Left lung (tissue), 10 donors: Measurements from ENCODE around the gene PTPRN2. TPM values are rescaled to one million over a fixed set of nuclear protein-coding genes. Genes with fewer than 3 reads are reported as not detected.

Experiments
- ATAC-seq: fragments of 200-7000 bp; cut with Tn5 transposase; one replicate; pipeline ENCODE4 v1.9.1; 2020; ENCODE audit warnings: moderate library complexity
- DNase-seq, 4 donors: peaks; one replicate each; pipeline ENCODE4 v3.0.0-alpha.2; 2013 to 2020
- H3K27ac ChIP-seq, 2 donors: fragments of 200-600 bp; sonication (generic) in 1 of 2; one replicate each; pipeline versions ENCODE4 v1.5.0 to v1.8.0; 2020 to 2021
- H3K27me3 ChIP-seq, 2 donors: fragments of 200-600 bp; sonication (generic) in 1 of 2; one replicate each; pipeline versions ENCODE4 v1.5.0 to v1.8.0; 2020 to 2021
- H3K36me3 ChIP-seq, 2 donors: fragments of 200-600 bp; sonication (generic) in 1 of 2; one replicate each; pipeline versions ENCODE4 v1.5.0 to v1.8.0; 2020 to 2021
- H3K4me1 ChIP-seq, 2 donors: fragments of 200-600 bp; one replicate each; pipeline ENCODE4 v1.8.0; 2021
- H3K4me3 ChIP-seq, 2 donors: fragments of 200-600 bp; sonication (generic) in 1 of 2; one replicate each; pipeline versions ENCODE4 v1.5.0 to v1.8.0; 2020 to 2021; ENCODE audit warnings: mild to moderate bottlenecking in 1 of 2
- H3K9me3 ChIP-seq, 2 donors: fragments of 200-600 bp; sonication (generic) in 1 of 2; one replicate each; pipeline versions ENCODE4 v1.5.0 to v1.8.0; 2020 to 2021
- intact Hi-C, 2 donors: fragments of 100-400 bp; cut with DNase I; formaldehyde crosslinking; loops; one replicate each; pipeline versions ENCODE4 v1.11.2 to v1.14.2; 2022
- polyA plus RNA-seq, 6 donors: library from polyadenylated mRNA; unstranded; fragments of 120-200 nt; gene quantifications; one replicate each; pipeline ENCODE4 v1.2.1, GENCODE V29; 2013; ENCODE audit not compliant: insufficient read length in 6 of 6
- total RNA-seq, 2 donors: library from RNA; stranded (reverse); fragmentation: NEBNext Ultra II Directional; extraction: Animal tissue kit (Norgen Biotek cat#: 25700); gene quantifications; one replicate each; pipeline ENCODE4 v1.2.1, GENCODE V29; 2021
- TF ChIP-seq, protein P1 (sequence below), 2 donors: fragments of 200-600 bp; sonication (generic) in 1 of 2; IDR thresholded peaks; one replicate each; pipeline versions ENCODE4 v1.5.0 to v1.8.0; 2021; ENCODE audit warnings: antibody characterized with exemption in 2 of 2
- donor health status: DM: no; HTN: yes; CAD: no.
- donor health status: DM: no; HTN: no; CAD: no.

PTPRN2 gene
- total and polyA plus RNA-seq, 8 donors: 4.0 to 7.8 (median 6.8) TPM

DNA sequence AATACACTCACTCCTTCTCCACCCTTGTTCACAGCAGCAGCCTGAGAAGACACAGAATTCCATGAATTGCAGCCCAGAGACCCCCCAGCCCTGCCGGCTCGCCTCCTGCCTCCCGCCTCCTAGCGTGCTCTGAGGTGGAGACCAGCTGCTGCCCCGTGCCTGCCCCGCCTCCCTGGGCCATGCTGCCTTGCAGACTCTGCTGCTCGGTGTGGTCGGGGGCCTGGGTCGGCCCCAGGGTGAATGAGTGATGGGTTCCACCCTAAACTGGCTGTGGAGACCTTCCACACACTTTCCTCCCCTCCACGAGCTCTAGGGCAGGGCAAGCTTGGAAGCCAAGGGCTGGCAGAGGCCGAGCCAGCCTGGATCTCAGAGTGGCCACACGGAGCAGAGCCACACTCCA, 771.5 kb downstream of the PTPRN2 start:
- Histone ChIP-seq H3K36me3 (no peaks in the 10 kb centered on the region), H3K27ac (no peak overlapping the region), H3K4me1 (no peaks in the 10 kb centered on the region), H3K27me3 (no peaks in the 10 kb centered on the region), H3K9me3 (no peaks in the 10 kb centered on the region), H3K4me3 (no peak overlapping the region)
- TF ChIP-seq, protein P1, sequence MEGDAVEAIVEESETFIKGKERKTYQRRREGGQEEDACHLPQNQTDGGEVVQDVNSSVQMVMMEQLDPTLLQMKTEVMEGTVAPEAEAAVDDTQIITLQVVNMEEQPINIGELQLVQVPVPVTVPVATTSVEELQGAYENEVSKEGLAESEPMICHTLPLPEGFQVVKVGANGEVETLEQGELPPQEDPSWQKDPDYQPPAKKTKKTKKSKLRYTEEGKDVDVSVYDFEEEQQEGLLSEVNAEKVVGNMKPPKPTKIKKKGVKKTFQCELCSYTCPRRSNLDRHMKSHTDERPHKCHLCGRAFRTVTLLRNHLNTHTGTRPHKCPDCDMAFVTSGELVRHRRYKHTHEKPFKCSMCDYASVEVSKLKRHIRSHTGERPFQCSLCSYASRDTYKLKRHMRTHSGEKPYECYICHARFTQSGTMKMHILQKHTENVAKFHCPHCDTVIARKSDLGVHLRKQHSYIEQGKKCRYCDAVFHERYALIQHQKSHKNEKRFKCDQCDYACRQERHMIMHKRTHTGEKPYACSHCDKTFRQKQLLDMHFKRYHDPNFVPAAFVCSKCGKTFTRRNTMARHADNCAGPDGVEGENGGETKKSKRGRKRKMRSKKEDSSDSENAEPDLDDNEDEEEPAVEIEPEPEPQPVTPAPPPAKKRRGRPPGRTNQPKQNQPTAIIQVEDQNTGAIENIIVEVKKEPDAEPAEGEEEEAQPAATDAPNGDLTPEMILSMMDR (IDR thresholded peaks at IDR 0.05): no peak
- ATAC-seq (no peak), DNase-seq (peak in 1 of 4 donors; percentile 63)
- intact Hi-C loops: no loop called here

DNA sequence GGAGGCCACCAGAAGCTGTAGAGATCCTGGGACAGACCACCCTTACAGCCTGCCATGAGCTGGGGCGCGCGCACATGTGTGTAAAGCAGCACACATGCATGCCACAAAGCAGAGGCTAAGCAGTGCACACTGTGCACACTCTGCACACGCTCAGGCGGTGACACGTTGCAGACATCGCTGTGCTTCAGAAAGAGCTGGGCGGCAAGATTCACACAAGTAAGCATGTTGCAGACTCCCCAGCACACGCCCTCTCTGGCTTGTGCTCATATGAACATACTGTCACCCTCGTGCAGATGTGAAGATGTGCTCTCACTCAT, 772.0 kb downstream of the PTPRN2 start:
- Histone ChIP-seq H3K9me3 (no peaks in the 10 kb centered on the region), H3K4me1 (no peaks in the 10 kb centered on the region), H3K4me3 (no peak overlapping the region), H3K27ac (no peak overlapping the region), H3K27me3 (no peaks in the 10 kb centered on the region), H3K36me3 (no peaks in the 10 kb centered on the region)
- DNase-seq: peak in 1 of 4 donors; percentile 53
- TF ChIP-seq, protein P1 (IDR thresholded peaks at IDR 0.05): no peak
- intact Hi-C loops: no loop called here
- ATAC-seq: no peak

DNA sequence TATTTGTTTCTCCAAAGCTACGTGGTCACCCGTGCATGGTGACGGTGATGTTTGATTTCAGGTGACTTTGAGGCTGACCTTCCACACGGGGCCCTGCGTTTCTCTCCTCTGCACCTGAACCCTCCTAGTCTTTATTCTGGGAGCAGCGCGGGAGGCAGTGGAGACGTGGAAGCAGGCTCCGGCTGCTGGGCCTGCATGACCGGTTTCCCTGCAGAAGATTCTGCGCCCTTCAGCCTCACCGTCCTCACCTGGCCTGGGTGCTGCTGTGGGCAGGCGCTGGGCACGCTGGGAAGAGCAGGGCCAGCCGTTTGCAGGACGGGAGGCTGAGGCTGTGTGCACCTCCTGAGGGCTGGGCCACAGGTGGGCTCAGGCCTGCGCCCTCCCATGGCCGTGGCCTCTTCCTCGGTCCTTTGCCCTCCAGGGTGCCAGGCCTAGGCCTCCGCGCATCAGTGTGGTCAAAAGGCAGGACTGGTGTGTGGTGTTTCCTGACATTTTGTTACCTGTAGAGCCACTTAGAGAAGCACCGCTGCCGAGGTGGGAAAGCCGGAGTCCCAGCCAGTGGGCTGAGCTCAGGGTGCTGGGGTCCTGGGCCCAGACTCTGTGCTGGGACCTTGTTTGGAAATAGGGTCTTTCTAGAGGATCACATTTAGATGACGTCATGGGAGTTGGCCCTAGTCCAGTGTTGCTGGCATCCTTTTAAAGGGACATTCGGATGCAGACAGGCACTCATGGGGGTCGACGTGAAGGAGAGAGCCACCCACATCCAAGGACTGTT, 772.5 kb downstream of the PTPRN2 start:
- Histone ChIP-seq H3K27ac (no peak overlapping the region), H3K9me3 (no peaks in the 10 kb centered on the region), H3K4me3 (no peak overlapping the region), H3K27me3 (no peaks in the 10 kb centered on the region), H3K36me3 (no peaks in the 10 kb centered on the region), H3K4me1 (no peaks in the 10 kb centered on the region)
- DNase-seq: peak in 2 of 4 donors; percentile 6 to 67
- TF ChIP-seq, protein P1 (IDR thresholded peaks at IDR 0.05): no peak
- ATAC-seq: no peak
- intact Hi-C loops: no loop called here

DNA sequence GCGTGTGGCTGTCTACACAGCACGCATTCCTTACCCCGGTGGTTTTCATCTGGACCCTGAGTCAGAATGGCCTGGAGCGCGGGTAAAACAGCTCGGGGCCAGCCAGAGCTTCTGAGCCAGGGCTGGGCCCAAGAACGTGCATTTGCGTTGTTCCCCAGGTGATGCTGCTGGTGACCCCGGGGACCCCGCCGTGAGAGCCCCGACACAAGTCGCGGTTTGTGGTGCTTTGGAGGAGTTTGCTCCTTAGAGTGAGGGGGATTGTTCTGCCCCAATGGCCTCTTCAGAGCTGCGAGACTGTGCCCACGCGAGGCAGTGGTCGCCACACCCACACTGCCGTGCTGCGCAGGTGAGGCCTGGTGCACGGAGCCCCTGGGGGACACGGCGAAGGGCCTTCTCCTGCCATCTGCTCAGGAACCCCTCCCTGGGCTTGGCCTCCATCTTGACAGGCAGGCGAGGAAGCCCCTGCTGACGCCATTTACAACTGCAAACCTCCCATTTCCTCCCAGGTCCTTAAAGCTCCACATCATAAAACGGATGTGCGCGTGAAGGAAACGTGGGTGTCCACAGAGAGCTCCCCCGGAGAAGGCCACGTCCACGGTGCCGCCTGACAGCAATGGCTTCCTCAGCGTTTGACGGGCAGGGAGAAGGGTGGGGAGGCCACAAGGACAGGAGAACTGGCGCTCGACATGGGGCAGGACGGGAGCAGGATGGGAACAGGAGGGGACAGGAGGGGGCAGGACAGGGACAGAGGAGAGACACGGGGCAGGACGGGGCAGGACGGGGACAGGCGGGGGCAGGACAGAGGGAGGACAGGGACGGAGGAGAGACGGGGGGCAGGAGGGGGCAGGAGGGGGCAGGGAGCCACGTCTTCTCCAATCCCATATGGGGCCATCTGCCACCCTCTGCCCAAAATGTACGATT, 773.6 kb downstream of the PTPRN2 start:
- no peak for ATAC-seq
- intact Hi-C loops: no loop called here
- no peaks in the 10 kb centered on the region for H3K36me3 ChIP-seq
- no peaks in the 10 kb centered on the region for H3K27me3 ChIP-seq
- TF ChIP-seq, protein P1 (IDR thresholded peaks at IDR 0.05): no peak
- H3K27ac ChIP-seq: no peak overlapping the region
- H3K4me1 ChIP-seq: no peaks in the 10 kb centered on the region
- H3K4me3 ChIP-seq: no peak overlapping the region
- peak in 1 of 4 donors; percentile 64 for DNase-seq
- peaks cover 0 to 2% of the 10 kb centered on the region in 2 donors for H3K9me3 ChIP-seq

DNA sequence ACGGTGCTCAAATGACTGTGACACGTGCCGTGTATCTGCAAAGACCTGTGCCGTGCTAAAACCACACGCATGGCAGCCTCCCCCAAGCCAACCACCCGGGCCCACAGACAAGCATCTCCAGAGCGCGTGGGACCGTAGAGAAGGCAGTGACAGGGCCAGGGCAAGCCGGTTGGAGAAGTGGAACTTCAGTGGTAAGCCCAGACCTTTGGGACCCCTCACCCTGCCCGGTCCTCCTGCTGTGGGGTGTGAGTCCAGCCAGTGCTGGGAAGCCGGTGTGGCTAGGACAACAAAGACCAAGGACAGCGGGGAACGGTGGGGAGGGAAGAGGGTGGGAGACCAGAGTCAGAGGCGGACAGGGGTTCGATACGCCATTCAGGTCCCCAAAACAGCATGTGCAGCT, 774.6 kb downstream of the PTPRN2 start:
- peak in 1 of 4 donors; percentile 58 for DNase-seq
- intact Hi-C loops: no loop called here
- H3K4me3 ChIP-seq: no peak overlapping the region
- no peaks in the 10 kb centered on the region for H3K36me3 ChIP-seq
- peaks cover 0 to 3% of the 10 kb centered on the region in 2 donors for H3K9me3 ChIP-seq
- H3K4me1 ChIP-seq: no peaks in the 10 kb centered on the region
- no peaks in the 10 kb centered on the region for H3K27me3 ChIP-seq
- TF ChIP-seq, protein P1 (IDR thresholded peaks at IDR 0.05): no peak
- H3K27ac ChIP-seq: no peak overlapping the region
- ATAC-seq: no peak
